GM19395 (cell line): ENCODE results near the gene OPCML.
A peak's percentile ranks its signal among the peaks of the same experiment; 100 is the strongest.

ENCODE experiments used
- ATAC-seq: cut with Tn5 transposase; IDR thresholded peaks from one replicate; pipeline ENCODE4 v1.9.1; 2021; ENCODE audit warnings: mild to moderate bottlenecking, moderate library complexity; ENCODE audit not compliant: unreplicated experiment

The OPCML gene

GRCh38 chr11:132718711-132719671 lies 813.3 kb downstream of the OPCML start:
- ATAC-seq = peak; percentile 70

GRCh38 chr11:132717824-132718223 lies 814.5 kb downstream of the OPCML start:
- no peak for ATAC-seq

GRCh38 chr11:132716037-132716436 lies 816.3 kb downstream of the OPCML start:
- ATAC-seq = no peak

GRCh38 chr11:132714859-132715440 lies 817.4 kb downstream of the OPCML start:
- ATAC-seq = no peak

GRCh38 chr11:132712466-132712865 lies 819.8 kb downstream of the OPCML start:
- no peak for ATAC-seq

GRCh38 chr11:132704781-132705375 lies 827.4 kb downstream of the OPCML start:
- ATAC-seq = no peak

- ATAC-seq = no peak
Observed at GRCh38 chr11:132692891-132693290, 839.4 kb downstream of the OPCML start.

- no peak for ATAC-seq
Observed at GRCh38 chr11:132691848-132692550, 840.3 kb downstream of the OPCML start.

GRCh38 chr11:132686886-132687285 lies 845.4 kb downstream of the OPCML start:
- no peak for ATAC-seq

GRCh38 chr11:132685174-132685611 lies 847.1 kb downstream of the OPCML start:
- ATAC-seq = no peak

GRCh38 chr11:132683602-132684001 lies 848.7 kb downstream of the OPCML start:
- no peak for ATAC-seq

GRCh38 chr11:132681971-132682370 lies 850.3 kb downstream of the OPCML start:
- no peak for ATAC-seq

- no peak for ATAC-seq
Observed at GRCh38 chr11:132680584-132680983, 851.7 kb downstream of the OPCML start.

GRCh38 chr11:132674151-132674550 lies 858.1 kb downstream of the OPCML start:
- no peak for ATAC-seq

GRCh38 chr11:132671851-132672370 lies 860.4 kb downstream of the OPCML start:
- no peak for ATAC-seq

- no peak for ATAC-seq
Observed at GRCh38 chr11:132670921-132671675, 861.2 kb downstream of the OPCML start.

- ATAC-seq = no peak
Observed at GRCh38 chr11:132669949-132670348, 862.4 kb downstream of the OPCML start.

- no peak for ATAC-seq
Observed at GRCh38 chr11:132665205-132665604, 867.1 kb downstream of the OPCML start.

- ATAC-seq = no peak
Observed at GRCh38 chr11:132658696-132659095, 873.6 kb downstream of the OPCML start.

GRCh38 chr11:132658004-132658403 lies 874.3 kb downstream of the OPCML start:
- no peak for ATAC-seq
